Smooth muscle cell (in vitro differentiated cells): Measurements from ENCODE around the gene ASIP. TPM values are rescaled to one million over a fixed set of nuclear protein-coding genes. Genes with fewer than 3 reads are reported as not detected.
"Not testable (repeated sequence)": the region's sequence is repeated elsewhere in the genome, so short reads cannot be mapped to it uniquely, and the experiment has no call there.

Experiments
- DNase-seq: peaks from one replicate; lab custom pipeline; 2025; ENCODE audit not compliant: unreplicated experiment; lab: John Stamatoyannopoulos, UW
- H2AFZ ChIP-seq: fragments of 200-600 bp; sonication (generic); 2 replicates; pipeline ENCODE4 v1.6.0; 2016; ENCODE audit warnings: antibody characterized with exemption, low read depth, mild to moderate bottlenecking
- H3F3A ChIP-seq: fragments of 200-600 bp; sonication (generic); 2 replicates; pipeline ENCODE4 v1.6.0; 2017; ENCODE audit warnings: antibody characterized with exemption, low read depth
- H3K27ac ChIP-seq: fragments of 200-600 bp; sonication (generic); 2 replicates; pipeline ENCODE4 v1.5.1; 2016; ENCODE audit warnings: low read depth, mild to moderate bottlenecking
- H3K27me3 ChIP-seq: fragments of 200-600 bp; sonication (generic); 2 replicates; pipeline ENCODE4 v1.6.1; 2016; ENCODE audit warnings: low read depth, mild to moderate bottlenecking
- H3K36me3 ChIP-seq: fragments of 200-600 bp; sonication (generic); 2 replicates; pipeline ENCODE4 v1.5.1; 2016; ENCODE audit warnings: low read depth
- H3K4me1 ChIP-seq: fragments of 200-600 bp; sonication (generic); 2 replicates; pipeline ENCODE4 v1.5.1; 2016; ENCODE audit warnings: low read depth
- H3K4me2 ChIP-seq: fragments of 200-600 bp; sonication (generic); 2 replicates; pipeline ENCODE4 v1.6.0; 2016; ENCODE audit warnings: mild to moderate bottlenecking
- H3K4me3 ChIP-seq: fragments of 200-600 bp; sonication (generic); 2 replicates; pipeline ENCODE4 v1.5.1; 2016; ENCODE audit warnings: mild to moderate bottlenecking
- H3K79me2 ChIP-seq: fragments of 200-600 bp; sonication (generic); 2 replicates; pipeline ENCODE4 v1.6.0; 2016; ENCODE audit warnings: low read depth, mild to moderate bottlenecking
- H3K9ac ChIP-seq: fragments of 200-600 bp; sonication (generic); 2 replicates; pipeline ENCODE4 v1.6.0; 2016; ENCODE audit warnings: low read depth
- H3K9me3 ChIP-seq: fragments of 200-600 bp; sonication (generic); replicated peaks from 2 replicates; pipeline ENCODE4 v1.5.1; 2016; ENCODE audit warnings: low read depth
- H4K20me1 ChIP-seq: fragments of 200-600 bp; sonication (generic); 2 replicates; pipeline ENCODE4 v1.6.0; 2016; ENCODE audit warnings: low read depth
- WGBS: methylation state at CpG from one replicate; pipeline ENCODE4 v1.1.7; 2016; ENCODE audit warnings: low lambda C conversion rate; 5-methylcytosine and 5-hydroxymethylcytosine counted together
- polyA plus RNA-seq: library from polyadenylated mRNA; unstranded; fragments of >200 nt; fragmentation: Nextera tagmentation; extraction: Ambion mirVana; gene quantifications from 2 replicates; pipeline ENCODE4 v1.2.1, GENCODE V29; 2016
- total RNA-seq: library from RNA; depleted of rRNA; stranded (reverse); fragments of >200 nt; gene quantifications from 2 replicates; pipeline ENCODE4 v1.2.3, GENCODE V29; 2014
- TF ChIP-seq, protein P1 (sequence below): fragments of 200-600 bp; sonication (generic); IDR thresholded peaks from 2 replicates; pipeline ENCODE4 v1.5.1; 2017; ENCODE audit warnings: borderline replicate concordance, mild to moderate bottlenecking, antibody characterized with exemption; ENCODE audit not compliant: insufficient read depth, poor library complexity, severe bottlenecking

The ASIP gene
- total and polyA plus RNA-seq, 2 experiments from 2014 or later: not detected

DNA sequence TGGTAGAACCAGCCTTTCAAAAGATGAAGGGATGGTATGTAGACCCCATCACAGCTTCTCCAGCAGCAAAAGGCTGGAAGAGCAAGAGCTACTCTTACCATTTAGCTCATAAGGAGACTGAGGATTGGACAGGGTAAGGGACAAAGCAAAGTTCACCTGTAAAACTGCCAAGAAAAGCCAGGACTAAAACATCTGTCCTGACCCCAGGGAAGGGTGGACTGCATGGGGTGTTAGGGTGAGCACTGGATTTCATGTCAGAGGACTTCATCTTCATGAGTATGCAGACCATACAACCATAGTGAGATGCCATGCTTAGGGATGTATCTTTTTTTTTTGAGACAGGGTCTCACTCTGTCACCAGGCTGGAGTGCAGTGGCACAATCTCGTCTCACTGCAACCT, 42.6 kb downstream of the ASIP start:
- Histone ChIP-seq H3K27ac (no peak overlapping the region), H4K20me1 (no peaks in the 10 kb centered on the region), H2AFZ (no peak overlapping the region), H3K79me2 (no peaks in the 10 kb centered on the region), H3K27me3 (no peaks in the 10 kb centered on the region), H3K4me1 (no peaks in the 10 kb centered on the region), H3K9me3 (no peaks in the 10 kb centered on the region), H3F3A (no peaks in the 10 kb centered on the region), H3K4me2 (no peak overlapping the region), H3K36me3 (peaks cover 4% of the 10 kb centered on the region), H3K9ac (no peak overlapping the region), H3K4me3 (no peak overlapping the region)
- TF ChIP-seq, protein P1, sequence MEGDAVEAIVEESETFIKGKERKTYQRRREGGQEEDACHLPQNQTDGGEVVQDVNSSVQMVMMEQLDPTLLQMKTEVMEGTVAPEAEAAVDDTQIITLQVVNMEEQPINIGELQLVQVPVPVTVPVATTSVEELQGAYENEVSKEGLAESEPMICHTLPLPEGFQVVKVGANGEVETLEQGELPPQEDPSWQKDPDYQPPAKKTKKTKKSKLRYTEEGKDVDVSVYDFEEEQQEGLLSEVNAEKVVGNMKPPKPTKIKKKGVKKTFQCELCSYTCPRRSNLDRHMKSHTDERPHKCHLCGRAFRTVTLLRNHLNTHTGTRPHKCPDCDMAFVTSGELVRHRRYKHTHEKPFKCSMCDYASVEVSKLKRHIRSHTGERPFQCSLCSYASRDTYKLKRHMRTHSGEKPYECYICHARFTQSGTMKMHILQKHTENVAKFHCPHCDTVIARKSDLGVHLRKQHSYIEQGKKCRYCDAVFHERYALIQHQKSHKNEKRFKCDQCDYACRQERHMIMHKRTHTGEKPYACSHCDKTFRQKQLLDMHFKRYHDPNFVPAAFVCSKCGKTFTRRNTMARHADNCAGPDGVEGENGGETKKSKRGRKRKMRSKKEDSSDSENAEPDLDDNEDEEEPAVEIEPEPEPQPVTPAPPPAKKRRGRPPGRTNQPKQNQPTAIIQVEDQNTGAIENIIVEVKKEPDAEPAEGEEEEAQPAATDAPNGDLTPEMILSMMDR: no peak
- DNase-seq: no peak
- WGBS: 92% methylated on average over 1 of the region's 1 CpG

DNA sequence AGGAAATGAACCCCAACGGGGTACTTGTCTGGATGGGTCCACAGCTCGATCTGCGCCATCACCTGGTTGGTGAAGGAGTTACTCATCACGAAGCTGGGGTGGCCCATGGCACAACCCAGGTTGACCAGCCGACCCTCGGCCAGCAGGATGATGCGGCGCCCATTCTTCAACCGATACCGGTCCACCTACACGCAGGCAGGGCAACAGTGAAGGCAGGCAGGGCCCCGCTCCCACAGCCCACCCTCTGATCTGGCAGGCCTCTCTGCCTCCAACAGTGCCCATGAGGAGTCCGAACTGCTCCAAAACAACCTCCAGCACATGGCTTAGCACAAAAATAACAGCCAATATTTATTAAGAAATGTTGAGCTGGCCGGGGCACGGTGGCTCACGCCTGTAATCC, 44.2 kb downstream of the ASIP start:
- WGBS: 99% methylated on average over 16 of the region's 16 CpGs
- H3K4me1 ChIP-seq: no peaks in the 10 kb centered on the region
- no peak for DNase-seq
- H3F3A ChIP-seq: no peaks in the 10 kb centered on the region
- TF ChIP-seq, protein P1: no peak
- H3K27me3 ChIP-seq: no peaks in the 10 kb centered on the region
- peaks cover 4% of the 10 kb centered on the region for H3K36me3 ChIP-seq
- no peaks in the 10 kb centered on the region for H4K20me1 ChIP-seq
- H3K9me3 ChIP-seq: no peaks in the 10 kb centered on the region
- H3K4me2 ChIP-seq: no peak overlapping the region
- no peak overlapping the region for H3K27ac ChIP-seq
- no peak overlapping the region for H3K9ac ChIP-seq
- H3K79me2 ChIP-seq: no peaks in the 10 kb centered on the region
- no peak overlapping the region for H3K4me3 ChIP-seq
- no peak overlapping the region for H2AFZ ChIP-seq

DNA sequence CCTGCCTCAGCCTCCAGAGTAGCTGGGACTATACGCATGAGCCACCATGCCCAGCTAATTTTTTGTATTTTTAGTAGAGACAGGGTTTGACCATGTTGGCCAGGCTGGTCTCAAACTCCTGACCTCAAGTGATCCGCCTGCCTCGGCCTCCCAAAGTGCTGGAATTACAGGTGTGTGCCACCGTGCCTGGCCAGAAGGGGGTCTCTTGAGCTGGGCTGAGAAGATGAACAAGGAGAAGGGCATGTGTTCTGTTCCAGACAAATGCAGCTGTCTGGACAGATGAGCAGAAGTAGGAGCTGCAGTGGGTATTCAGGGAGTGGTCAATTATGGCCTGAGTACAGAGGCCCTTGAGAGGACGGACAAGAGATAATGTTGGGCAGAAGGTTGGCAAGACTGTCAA, 46.3 kb downstream of the ASIP start:
- H3K9ac ChIP-seq, H3K9me3 ChIP-seq, H3K4me3 ChIP-seq, H3K79me2 ChIP-seq, H3K4me2 ChIP-seq, H3K27ac ChIP-seq, H3K27me3 ChIP-seq, H4K20me1 ChIP-seq, H3K36me3 ChIP-seq, H2AFZ ChIP-seq, DNase-seq, H3K4me1 ChIP-seq, H3F3A ChIP-seq: not testable (repeated sequence)
- 96% methylated on average over 5 of the region's 5 CpGs for WGBS

DNA sequence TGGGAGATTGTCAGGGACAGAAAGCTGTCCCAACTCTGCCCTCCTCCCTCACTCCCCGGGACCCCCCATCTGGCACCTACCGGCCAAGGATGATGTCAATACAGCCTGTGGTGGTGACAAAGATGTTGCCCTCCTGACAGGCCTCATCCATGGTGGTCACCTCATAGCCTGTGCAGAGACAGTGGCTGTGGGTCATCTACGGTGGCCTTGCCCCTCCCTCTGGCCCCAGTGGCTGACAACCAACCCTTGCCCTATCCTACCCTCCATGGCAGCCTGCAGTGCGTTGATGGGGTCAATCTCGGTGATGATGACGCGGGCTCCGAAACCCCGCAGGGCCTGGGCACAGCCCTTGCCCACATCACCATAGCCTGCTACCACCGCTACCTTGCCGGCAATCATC, 49.2 kb downstream of the ASIP start:
- Histone ChIP-seq H2AFZ (no peak overlapping the region), H3K9me3 (no peaks in the 10 kb centered on the region), H3K79me2 (no peaks in the 10 kb centered on the region), H3F3A (no peaks in the 10 kb centered on the region), H3K27me3 (no peaks in the 10 kb centered on the region), H3K4me2 (no peak overlapping the region), H3K9ac (no peak overlapping the region), H3K4me3 (no peak overlapping the region), H3K36me3 (no peaks in the 10 kb centered on the region), H3K4me1 (no peaks in the 10 kb centered on the region), H3K27ac (no peak overlapping the region), H4K20me1 (peaks cover 12% of the 10 kb centered on the region)
- TF ChIP-seq, protein P1: no peak
- 95% methylated on average over 11 of the region's 11 CpGs for WGBS
- DNase-seq: no peak
